Astrocyte (in vitro differentiated cells and primary cell): ENCODE data around the gene RAET1G. TPM values are rescaled to one million over a fixed set of nuclear protein-coding genes. Genes with fewer than 3 reads are reported as not detected.
"Not testable (repeated sequence)": the region's sequence is repeated elsewhere in the genome, so short reads cannot be mapped to it uniquely, and the experiment has no call there.

Source experiments
- DNase-seq: peaks from one replicate; pipeline ENCODE4 v3.0.0-alpha.2; 2010; ENCODE audit warnings: low read depth
- FAIRE-seq: peaks from 2 replicates; lab custom pipeline; 2011; peaks lifted over from hg19 to GRCh38; lab: Jason Lieb, UNC
- H2AFZ ChIP-seq: 2 replicates; pipeline ENCODE4 v1.6.0; 2012; ENCODE audit warnings: low read depth, low read length, inconsistent platforms
- H3K27ac ChIP-seq: 2 replicates; pipeline ENCODE4 v1.5.1; 2011; ENCODE audit warnings: low read depth, low read length, inconsistent platforms
- H3K27me3 ChIP-seq: 2 replicates; pipeline ENCODE4 v1.6.0; 2011; ENCODE audit warnings: low read length, inconsistent platforms; ENCODE audit not compliant: insufficient read depth
- H3K36me3 ChIP-seq: 2 replicates; pipeline ENCODE4 v1.5.1; 2011; ENCODE audit warnings: low read length, inconsistent platforms; ENCODE audit not compliant: insufficient read depth
- H3K4me1 ChIP-seq: 2 replicates; pipeline ENCODE4 v1.5.1; 2011; ENCODE audit warnings: low read length, inconsistent platforms; ENCODE audit not compliant: insufficient read depth
- H3K4me2 ChIP-seq: 2 replicates; pipeline ENCODE4 v1.6.0; 2012; ENCODE audit warnings: low read length, inconsistent platforms
- H3K4me3 ChIP-seq: 2 replicates; pipeline ENCODE4 v1.5.1; 2011; ENCODE audit warnings: low read depth, mild to moderate bottlenecking, low read length, inconsistent platforms; ENCODE audit not compliant: insufficient read depth
- H3K79me2 ChIP-seq: 2 replicates; pipeline ENCODE4 v1.6.0; 2012; ENCODE audit warnings: mild to moderate bottlenecking, low read length, inconsistent platforms; ENCODE audit not compliant: insufficient read depth
- H3K9ac ChIP-seq: 2 replicates; pipeline ENCODE4 v1.6.0; 2012; ENCODE audit warnings: mild to moderate bottlenecking, low read length, inconsistent platforms
- H3K9me3 ChIP-seq: 2 replicates; pipeline ENCODE4 v1.5.1; 2012; ENCODE audit warnings: low read depth, mild to moderate bottlenecking, low read length, inconsistent platforms; ENCODE audit not compliant: insufficient read depth
- H4K20me1 ChIP-seq: 2 replicates; pipeline ENCODE4 v1.6.0; 2012; ENCODE audit warnings: low read length, inconsistent platforms; ENCODE audit not compliant: insufficient read depth
- H3K27ac Mint-ChIP-seq: one replicate; pipeline ENCODE4 v1.8.0; 2021; ENCODE audit warnings: mild to moderate bottlenecking, mixed read lengths; ENCODE audit not compliant: unreplicated experiment
- H3K27me3 Mint-ChIP-seq: one replicate; pipeline ENCODE4 v1.8.0; 2021; ENCODE audit warnings: low read depth, mixed read lengths; ENCODE audit not compliant: unreplicated experiment
- H3K36me3 Mint-ChIP-seq: one replicate; pipeline ENCODE4 v1.8.0; 2021; ENCODE audit warnings: low read depth, mixed read lengths; ENCODE audit not compliant: unreplicated experiment
- H3K4me1 Mint-ChIP-seq: one replicate; pipeline ENCODE4 v1.8.0; 2021; ENCODE audit warnings: low read depth, mixed read lengths; ENCODE audit not compliant: unreplicated experiment
- H3K4me3 Mint-ChIP-seq: one replicate; pipeline ENCODE4 v1.8.0; 2021; ENCODE audit warnings: mild to moderate bottlenecking, moderate library complexity, mixed read lengths; ENCODE audit not compliant: unreplicated experiment
- H3K9me3 Mint-ChIP-seq: one replicate; pipeline ENCODE4 v1.8.0; 2021; ENCODE audit warnings: mild to moderate bottlenecking, mixed read lengths; ENCODE audit not compliant: unreplicated experiment
- EZH2 ChIP-seq: IDR thresholded peaks from 2 replicates; pipeline ENCODE4 v1.6.1; 2012; ENCODE audit warnings: mild to moderate bottlenecking, low read length, inconsistent platforms; ENCODE audit not compliant: insufficient read depth
- total RNA-seq: library from RNA; stranded (reverse); gene quantifications from 2 replicates; pipeline ENCODE4 v1.2.1, GENCODE V29; 2021

RAET1G gene
- total RNA-seq, 1 donor from 2014 or later = not detected

- H3K36me3 Mint-ChIP-seq = not testable (repeated sequence)
Observed at GRCh38 chr6:149955654-149956317, 32.9 kb upstream of the RAET1G start.

GRCh38 chr6:149954984-149955653 is 32.2 kb upstream of the RAET1G start:
- Mint-ChIP-seq H3K27me3 (peaks cover 82% of the 10 kb centered on the region), H3K4me3 (peak overlapping the region; percentile 76)
- not testable (repeated sequence) for H3K4me2 ChIP-seq, H3K36me3 Mint-ChIP-seq, H3K9ac ChIP-seq, H3K9me3 ChIP-seq, H3K9me3 Mint-ChIP-seq, H2AFZ ChIP-seq, H3K4me3 ChIP-seq, DNase-seq, H3K27ac Mint-ChIP-seq, H3K27ac ChIP-seq, H3K79me2 ChIP-seq, FAIRE-seq, H4K20me1 ChIP-seq, H3K4me1 Mint-ChIP-seq, H3K36me3 ChIP-seq, H3K4me1 ChIP-seq
- peak; percentile 46 for TF ChIP-seq EZH2
- H3K27me3 ChIP-seq = peaks cover 62% of the 10 kb centered on the region

More at GRCh38 chr6:149955654-149956317, 32.9 kb upstream of the RAET1G start:
- H4K20me1 ChIP-seq, H3K4me2 ChIP-seq, H3K36me3 ChIP-seq, H3K27ac ChIP-seq, H2AFZ ChIP-seq, FAIRE-seq, H3K27ac Mint-ChIP-seq, H3K4me3 Mint-ChIP-seq, H3K4me1 Mint-ChIP-seq, H3K9me3 ChIP-seq, H3K79me2 ChIP-seq, H3K4me3 ChIP-seq, H3K9ac ChIP-seq, DNase-seq, H3K9me3 Mint-ChIP-seq, H3K4me1 ChIP-seq: not testable (repeated sequence)
- peaks cover 82% of the 10 kb centered on the region for H3K27me3 Mint-ChIP-seq
- peaks cover 60% of the 10 kb centered on the region for H3K27me3 ChIP-seq

- not testable (repeated sequence) for H3K9me3 Mint-ChIP-seq, H3K36me3 Mint-ChIP-seq, H2AFZ ChIP-seq, H3K9ac ChIP-seq, H3K79me2 ChIP-seq, H3K4me1 ChIP-seq, H3K27ac ChIP-seq, H3K4me3 ChIP-seq, H3K4me1 Mint-ChIP-seq, H3K36me3 ChIP-seq, H3K4me3 Mint-ChIP-seq, H3K9me3 ChIP-seq, H3K27ac Mint-ChIP-seq, DNase-seq, H4K20me1 ChIP-seq, FAIRE-seq
- Histone ChIP-seq H3K27me3 (peaks cover 64% of the 10 kb centered on the region), H3K4me2 (peak overlapping the region; percentile 15)
- peak; percentile 49 for TF ChIP-seq EZH2
- H3K27me3 Mint-ChIP-seq = peaks cover 82% of the 10 kb centered on the region
Observed at GRCh38 chr6:149954328-149954983, 31.5 kb upstream of the RAET1G start.
